ENCODE results near the gene NTM. TPM values are rescaled to one million over a fixed set of nuclear protein-coding genes. Genes with fewer than 3 reads are reported as not detected.

The NTM gene
- total and polyA plus RNA-seq, 2 donors from 2014 or later: 0.92 to 10.3 TPM

DNA sequence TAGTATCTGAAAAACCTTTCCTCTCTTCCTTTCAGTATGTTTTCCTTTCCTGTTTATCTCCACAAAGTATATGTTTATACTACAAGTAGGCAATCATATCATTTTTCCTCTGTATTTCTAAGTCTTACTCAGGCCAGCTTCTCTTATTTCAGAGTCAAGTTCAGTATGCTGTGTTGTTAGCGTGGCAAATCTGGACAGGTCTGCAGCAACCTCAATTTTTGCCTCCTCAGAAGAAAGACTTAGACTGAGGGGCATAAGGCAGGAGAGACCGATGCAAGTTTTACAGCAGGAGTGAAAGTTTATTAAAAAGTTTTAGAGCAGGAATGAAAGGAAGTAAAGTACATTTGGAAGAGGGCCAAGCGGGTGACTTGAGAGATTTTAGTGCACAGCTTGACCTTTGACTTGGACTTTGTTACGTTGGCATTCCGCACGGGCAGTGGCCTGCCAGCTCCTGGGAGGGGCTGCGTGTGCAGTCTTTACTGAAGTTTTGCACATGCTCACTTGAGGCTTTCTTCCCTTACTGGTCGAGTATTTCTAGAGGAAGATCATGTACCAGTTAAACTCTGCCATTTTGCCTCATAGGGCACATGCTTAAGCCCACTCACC lies 343.2 kb downstream of the NTM start:
- TF ChIP-seq, protein P1, sequence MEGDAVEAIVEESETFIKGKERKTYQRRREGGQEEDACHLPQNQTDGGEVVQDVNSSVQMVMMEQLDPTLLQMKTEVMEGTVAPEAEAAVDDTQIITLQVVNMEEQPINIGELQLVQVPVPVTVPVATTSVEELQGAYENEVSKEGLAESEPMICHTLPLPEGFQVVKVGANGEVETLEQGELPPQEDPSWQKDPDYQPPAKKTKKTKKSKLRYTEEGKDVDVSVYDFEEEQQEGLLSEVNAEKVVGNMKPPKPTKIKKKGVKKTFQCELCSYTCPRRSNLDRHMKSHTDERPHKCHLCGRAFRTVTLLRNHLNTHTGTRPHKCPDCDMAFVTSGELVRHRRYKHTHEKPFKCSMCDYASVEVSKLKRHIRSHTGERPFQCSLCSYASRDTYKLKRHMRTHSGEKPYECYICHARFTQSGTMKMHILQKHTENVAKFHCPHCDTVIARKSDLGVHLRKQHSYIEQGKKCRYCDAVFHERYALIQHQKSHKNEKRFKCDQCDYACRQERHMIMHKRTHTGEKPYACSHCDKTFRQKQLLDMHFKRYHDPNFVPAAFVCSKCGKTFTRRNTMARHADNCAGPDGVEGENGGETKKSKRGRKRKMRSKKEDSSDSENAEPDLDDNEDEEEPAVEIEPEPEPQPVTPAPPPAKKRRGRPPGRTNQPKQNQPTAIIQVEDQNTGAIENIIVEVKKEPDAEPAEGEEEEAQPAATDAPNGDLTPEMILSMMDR (IDR thresholded peaks at IDR 0.05; ENCODE audit: borderline replicate concordance, extremely low read depth, insufficient read depth): no peak
- no peak for FAIRE-seq

DNA sequence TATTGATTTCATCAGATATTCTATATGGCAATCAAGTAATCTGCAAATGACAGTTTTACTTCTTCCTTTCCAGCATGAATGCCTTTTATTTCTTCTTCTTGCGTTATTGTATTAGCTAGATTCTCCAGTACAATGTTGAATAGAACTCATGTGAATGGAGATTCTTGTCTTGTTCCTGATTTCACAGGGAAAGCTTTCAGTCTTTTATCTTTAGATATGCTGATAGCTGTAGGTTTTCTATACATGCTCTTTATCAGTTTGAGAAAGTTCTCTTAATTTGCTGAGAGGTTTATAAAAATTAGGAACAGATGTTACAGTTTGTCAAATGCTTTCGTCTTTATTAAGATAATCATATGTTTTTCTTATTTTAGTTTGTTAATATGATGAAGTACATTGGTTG lies 347.2 kb downstream of the NTM start:
- H3K27me3 ChIP-seq (ENCODE audit: control insufficient read depth, insufficient read depth, low read length): no peaks in the 10 kb centered on the region
- H3K4me3 ChIP-seq (ENCODE audit: low read length in 3 of 3): no peak overlapping the region
- intact Hi-C loops (cut with DNase I): no loop called here
- peaks cover 0 to 13% (median 0%) of the 10 kb centered on the region in 3 donors for H3K9me3 ChIP-seq (ENCODE audit: control insufficient read depth in 2 of 3, insufficient read depth in 1 of 3, low read length in 3 of 3)
- no peak for FAIRE-seq
- no peaks in the 10 kb centered on the region for H3K4me1 ChIP-seq (ENCODE audit: control insufficient read depth in 2 of 3, insufficient read depth in 2 of 3, low read depth in 1 of 3, low read length in 3 of 3)
- TF ChIP-seq, protein P1 (IDR thresholded peaks at IDR 0.05; ENCODE audit: borderline replicate concordance, extremely low read depth, insufficient read depth): no peak
- no peaks in the 10 kb centered on the region for H3K36me3 ChIP-seq (ENCODE audit: control insufficient read depth in 2 of 3, insufficient read depth in 3 of 3, low read length in 3 of 3)
- no peak for DNase-seq
- no peak overlapping the region for H3K9ac ChIP-seq (ENCODE audit: low read length in 3 of 3)
- no peak overlapping the region for H3K27ac ChIP-seq (ENCODE audit: low read depth in 2 of 2, low read length in 2 of 2)

More for the DNA sequence above, 343.2 kb downstream of the NTM start:
- no peak overlapping the region for H3K9ac ChIP-seq (ENCODE audit: low read length in 3 of 3)
- peak overlapping the region in 1 of 3 donors; percentile 33 for H3K4me3 ChIP-seq (ENCODE audit: low read length in 3 of 3)
- DNase-seq: no peak
- H3K27me3 ChIP-seq (ENCODE audit: control insufficient read depth, insufficient read depth, low read length): no peaks in the 10 kb centered on the region
- H3K27ac ChIP-seq (ENCODE audit: low read depth in 2 of 2, low read length in 2 of 2): peak overlapping the region in 1 of 2 donors; percentile 49
- intact Hi-C loops (cut with DNase I): no loop called here
- H3K4me1 ChIP-seq (ENCODE audit: control insufficient read depth in 2 of 3, insufficient read depth in 2 of 3, low read depth in 1 of 3, low read length in 3 of 3): no peaks in the 10 kb centered on the region
- H3K9me3 ChIP-seq (ENCODE audit: control insufficient read depth in 2 of 3, insufficient read depth in 1 of 3, low read length in 3 of 3): peaks cover 0 to 13% (median 0%) of the 10 kb centered on the region in 3 donors
- no peaks in the 10 kb centered on the region for H3K36me3 ChIP-seq (ENCODE audit: control insufficient read depth in 2 of 3, insufficient read depth in 3 of 3, low read length in 3 of 3)

DNA sequence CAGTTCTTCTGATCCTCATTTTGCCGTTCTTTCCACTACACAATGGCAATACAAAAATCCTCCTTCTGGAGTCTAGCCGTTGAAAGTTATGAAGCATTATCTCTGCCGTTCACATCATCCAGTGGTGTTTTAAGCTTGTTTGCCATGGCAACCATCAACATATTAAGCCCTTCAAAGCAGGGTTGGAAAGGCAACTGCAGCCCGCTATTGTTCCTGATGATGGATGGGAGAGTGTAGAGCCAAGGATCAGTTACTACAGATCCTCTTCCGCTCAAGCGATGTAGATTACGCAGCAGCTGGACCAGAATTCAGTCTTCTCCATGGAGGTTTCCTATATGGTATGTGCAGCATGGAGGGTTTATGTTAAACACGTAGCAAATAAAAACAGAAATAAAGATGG lies 352.7 kb downstream of the NTM start:
- Histone ChIP-seq H3K4me3 (ENCODE audit: low read length in 3 of 3) (no peak overlapping the region), H3K27ac (ENCODE audit: low read depth in 2 of 2, low read length in 2 of 2) (no peak overlapping the region), H3K9me3 (ENCODE audit: control insufficient read depth in 2 of 3, insufficient read depth in 1 of 3, low read length in 3 of 3) (no peaks in the 10 kb centered on the region), H3K9ac (ENCODE audit: low read length in 3 of 3) (no peak overlapping the region), H3K36me3 (ENCODE audit: control insufficient read depth in 2 of 3, insufficient read depth in 3 of 3, low read length in 3 of 3) (no peaks in the 10 kb centered on the region), H3K27me3 (ENCODE audit: control insufficient read depth, insufficient read depth, low read length) (no peaks in the 10 kb centered on the region), H3K4me1 (ENCODE audit: control insufficient read depth in 2 of 3, insufficient read depth in 2 of 3, low read depth in 1 of 3, low read length in 3 of 3) (no peaks in the 10 kb centered on the region)
- intact Hi-C loops (cut with DNase I): no loop called here
- no peak for FAIRE-seq
- DNase-seq: no peak
- TF ChIP-seq, protein P1 (IDR thresholded peaks at IDR 0.05; ENCODE audit: borderline replicate concordance, extremely low read depth, insufficient read depth): no peak
